Keratinocyte (primary cell): ENCODE data around the gene ESRRB. TPM values are rescaled to one million over a fixed set of nuclear protein-coding genes. Genes with fewer than 3 reads are reported as not detected.

ENCODE experiments used
- DNase-seq: peaks from one replicate; pipeline ENCODE4 v3.0.0-alpha.2; 2011; ENCODE audit warnings: low read depth, missing footprints, low spot score
- FAIRE-seq: peaks from 2 replicates; lab custom pipeline; 2011; peaks lifted over from hg19 to GRCh38; lab: Jason Lieb, UNC
- H2AFZ ChIP-seq: 2 replicates; pipeline ENCODE4 v1.6.0; 2012; ENCODE audit warnings: low read length, control low read depth, inconsistent platforms; ENCODE audit not compliant: control insufficient read depth
- H3K27ac ChIP-seq: 2 replicates; pipeline ENCODE4 v1.5.1; 2011; ENCODE audit warnings: low read length; ENCODE audit not compliant: control insufficient read depth, insufficient read depth
- H3K27me3 ChIP-seq: 3 replicates; pipeline ENCODE4 v1.6.0; 2011; ENCODE audit warnings: low read length; ENCODE audit not compliant: control insufficient read depth, insufficient read depth; ENCODE audit errors: extremely low read depth
- H3K36me3 ChIP-seq, 2 experiments: 2 replicates in 1 of 2; 3 replicates in 1 of 2; pipeline ENCODE4 v1.5.1; 2011; ENCODE audit warnings: low read length in 2 of 2, mild to moderate bottlenecking in 1 of 2; ENCODE audit not compliant: control insufficient read depth in 2 of 2, insufficient read depth in 2 of 2; ENCODE audit errors: extremely low read depth in 1 of 2
- H3K4me1 ChIP-seq: 3 replicates; pipeline ENCODE4 v1.5.1; 2011; ENCODE audit warnings: low read length; ENCODE audit not compliant: control insufficient read depth, insufficient read depth; ENCODE audit errors: extremely low read depth
- H3K4me2 ChIP-seq: 3 replicates; pipeline ENCODE4 v1.6.0; 2011; ENCODE audit warnings: low read depth, low read length; ENCODE audit not compliant: control insufficient read depth, insufficient read depth; ENCODE audit errors: extremely low read depth
- H3K4me3 ChIP-seq, 3 experiments: fragments of 200-600 bp in 1 of 3; sonication (generic) in 1 of 3; 2 replicates in 2 of 3; 3 replicates in 1 of 3; pipeline ENCODE4 v1.5.1; 2011 to 2016; ENCODE audit warnings: low read length in 3 of 3, mild to moderate bottlenecking in 3 of 3, control low read depth in 2 of 3, inconsistent platforms in 1 of 3, low read depth in 1 of 3, mixed read lengths in 1 of 3, mixed run types in 1 of 3, moderate library complexity in 1 of 3; ENCODE audit not compliant: control insufficient read depth in 2 of 3, insufficient read depth in 2 of 3; ENCODE audit errors: extremely low read depth in 1 of 3
- H3K79me2 ChIP-seq: 2 replicates; pipeline ENCODE4 v1.6.0; 2012; ENCODE audit warnings: low read length; ENCODE audit not compliant: control insufficient read depth, insufficient read depth
- H3K9ac ChIP-seq: 3 replicates; pipeline ENCODE4 v1.6.0; 2011; ENCODE audit warnings: low read length; ENCODE audit not compliant: control insufficient read depth, insufficient read depth; ENCODE audit errors: extremely low read depth
- H3K9me1 ChIP-seq: 3 replicates; pipeline ENCODE4 v1.6.0; 2011; ENCODE audit warnings: low read length; ENCODE audit not compliant: control insufficient read depth, insufficient read depth; ENCODE audit errors: extremely low read depth
- H3K9me3 ChIP-seq: 2 replicates; pipeline ENCODE4 v1.5.1; 2012; ENCODE audit warnings: low read depth, low read length; ENCODE audit not compliant: control insufficient read depth
- H4K20me1 ChIP-seq: 3 replicates; pipeline ENCODE4 v1.6.0; 2011; ENCODE audit warnings: low read length; ENCODE audit not compliant: control insufficient read depth, insufficient read depth; ENCODE audit errors: extremely low read depth
- EZH2 ChIP-seq: IDR thresholded peaks from one replicate; pipeline ENCODE4 v1.6.1; 2012; ENCODE audit warnings: inconsistent platforms, mild to moderate bottlenecking, low read length, moderate library complexity
- dilution Hi-C: fragments of 300-500 bp; cut with MboI; formaldehyde crosslinking; loops from one replicate; pipeline ENCODE4 v1.7.0; 2020; ENCODE audit warnings: low sequenced_read_pairs; ENCODE audit not compliant: extremely low pct_ligation_motif_present
- polyA plus RNA-seq, 5 experiments: library from polyadenylated mRNA; depleted of rRNA in 3 of 5; stranded (reverse) in 3 of 5; stranded (forward) in 1 of 5; unstranded in 1 of 5; fragments of >200 nt; gene quantifications; 1 replicate in 1 of 5; 2 replicates in 3 of 5; 3 replicates in 1 of 5; pipeline versions ENCODE4 v1.2.1 to v1.2.3, GENCODE V29; 2011 to 2012; ENCODE audit warnings: missing spikeins in 2 of 5, low read depth in 1 of 5, low replicate concordance in 1 of 5
- TF ChIP-seq, protein P1 (sequence below), 3 experiments: IDR thresholded peaks in 1 of 3; conservative IDR thresholded peaks in 1 of 3; optimal IDR thresholded peaks in 1 of 3; 2 replicates in 2 of 3; 3 replicates in 1 of 3; pipeline versions ENCODE3 to v1.5.1; 2011; ENCODE audit warnings: low read length in 3 of 3, mild to moderate bottlenecking in 3 of 3, moderate library complexity in 2 of 3, control low read depth in 1 of 3, inconsistent platforms in 1 of 3; ENCODE audit not compliant: insufficient read depth in 2 of 3; ENCODE audit errors: extremely low read depth in 1 of 3

ESRRB gene
- polyA plus RNA-seq, 1 donor (not counting 4 experiments of a cell fraction or from before 2014, with no cell fraction given) = 0.01 TPM

GRCh38 chr14:76497550-76498462, 121.9 kb downstream of the ESRRB start:
- dilution Hi-C loops = no loop called here
- H3K79me2 ChIP-seq = no peaks in the 10 kb centered on the region
- peaks cover 8% of the 10 kb centered on the region for H3K27me3 ChIP-seq
- no peak for FAIRE-seq
- no peaks in the 10 kb centered on the region for H3K36me3 ChIP-seq
- TF ChIP-seq, protein P1, sequence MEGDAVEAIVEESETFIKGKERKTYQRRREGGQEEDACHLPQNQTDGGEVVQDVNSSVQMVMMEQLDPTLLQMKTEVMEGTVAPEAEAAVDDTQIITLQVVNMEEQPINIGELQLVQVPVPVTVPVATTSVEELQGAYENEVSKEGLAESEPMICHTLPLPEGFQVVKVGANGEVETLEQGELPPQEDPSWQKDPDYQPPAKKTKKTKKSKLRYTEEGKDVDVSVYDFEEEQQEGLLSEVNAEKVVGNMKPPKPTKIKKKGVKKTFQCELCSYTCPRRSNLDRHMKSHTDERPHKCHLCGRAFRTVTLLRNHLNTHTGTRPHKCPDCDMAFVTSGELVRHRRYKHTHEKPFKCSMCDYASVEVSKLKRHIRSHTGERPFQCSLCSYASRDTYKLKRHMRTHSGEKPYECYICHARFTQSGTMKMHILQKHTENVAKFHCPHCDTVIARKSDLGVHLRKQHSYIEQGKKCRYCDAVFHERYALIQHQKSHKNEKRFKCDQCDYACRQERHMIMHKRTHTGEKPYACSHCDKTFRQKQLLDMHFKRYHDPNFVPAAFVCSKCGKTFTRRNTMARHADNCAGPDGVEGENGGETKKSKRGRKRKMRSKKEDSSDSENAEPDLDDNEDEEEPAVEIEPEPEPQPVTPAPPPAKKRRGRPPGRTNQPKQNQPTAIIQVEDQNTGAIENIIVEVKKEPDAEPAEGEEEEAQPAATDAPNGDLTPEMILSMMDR (optimal IDR thresholded peaks at IDR 0.05 in 1 of 3, IDR thresholded peaks at IDR 0.05 in 1 of 3, conservative IDR thresholded peaks at IDR 0.05 in 1 of 3; ENCODE audit: extremely low read depth in 1 of 3, insufficient read depth in 2 of 3, low read length in 3 of 3) = no peak
- no peak for TF ChIP-seq EZH2
- H3K4me3 ChIP-seq = no peak overlapping the region
- no peak overlapping the region for H3K4me2 ChIP-seq
- no peak overlapping the region for H3K9ac ChIP-seq
- no peaks in the 10 kb centered on the region for H3K9me1 ChIP-seq
- H4K20me1 ChIP-seq = no peaks in the 10 kb centered on the region
- no peak overlapping the region for H3K27ac ChIP-seq
- no peak for DNase-seq
- H3K9me3 ChIP-seq = no peaks in the 10 kb centered on the region
- no peaks in the 10 kb centered on the region for H3K4me1 ChIP-seq
- no peak overlapping the region for H2AFZ ChIP-seq

- FAIRE-seq (no peak), DNase-seq (no peak)
- H4K20me1 ChIP-seq = no peaks in the 10 kb centered on the region
- TF ChIP-seq EZH2 = no peak
- TF ChIP-seq, protein P1 (optimal IDR thresholded peaks at IDR 0.05 in 1 of 3, IDR thresholded peaks at IDR 0.05 in 1 of 3, conservative IDR thresholded peaks at IDR 0.05 in 1 of 3; ENCODE audit: extremely low read depth in 1 of 3, insufficient read depth in 2 of 3, low read length in 3 of 3) = no peak
- H3K4me1 ChIP-seq = no peaks in the 10 kb centered on the region
- no peak overlapping the region for H3K9ac ChIP-seq
- H3K27ac ChIP-seq = no peak overlapping the region
- no peaks in the 10 kb centered on the region for H3K36me3 ChIP-seq
- no peaks in the 10 kb centered on the region for H3K9me1 ChIP-seq
- no peaks in the 10 kb centered on the region for H3K79me2 ChIP-seq
- no peaks in the 10 kb centered on the region for H3K9me3 ChIP-seq
- no peak overlapping the region for H2AFZ ChIP-seq
- dilution Hi-C loops = no loop called here
- peaks cover 8% of the 10 kb centered on the region for H3K27me3 ChIP-seq
- H3K4me3 ChIP-seq = no peak overlapping the region
- no peak overlapping the region for H3K4me2 ChIP-seq
Observed at GRCh38 chr14:76498463-76498935, 122.6 kb downstream of the ESRRB start.
